OCI-LY7 (cell line): ENCODE data around the gene CD200. TPM values are rescaled to one million over a fixed set of nuclear protein-coding genes. Genes with fewer than 3 reads are reported as not detected.
A peak's percentile ranks its signal among the peaks of the same experiment; 100 is the strongest.

Source experiments
- BruUV-seq: library from RNA; stranded (reverse); fragments of 400-500 nt; replicated peaks from 2 replicates; lab custom pipeline; 2021; lab: Mats Ljungman, UMichigan
- CTCF ChIA-PET: fragments of 300-600 bp; sonication (Branson Sonifier 250); formaldehyde crosslinking; loops from one replicate; lab custom pipeline; 2022; ENCODE audit warnings: antibody characterized with exemption; ENCODE audit not compliant: unreplicated experiment; lab: Charles Lee
- POLR2A ChIA-PET: fragments of 300-600 bp; sonication (Branson Sonifier 250); formaldehyde crosslinking; loops from one replicate; lab custom pipeline; 2022; ENCODE audit warnings: antibody characterized with exemption; lab: Charles Lee
- DNase-seq: peaks from one replicate; pipeline ENCODE4 v3.0.0-alpha.2; 2015; ENCODE audit warnings: low spot score
- H2AFZ ChIP-seq: fragments of 200-600 bp; sonication (generic), shearing (Covaris generic); 2 replicates; pipeline ENCODE4 v1.6.1; 2014; ENCODE audit warnings: mild to moderate bottlenecking, antibody characterized with exemption, low read length, moderate library complexity
- H3K27ac ChIP-seq: fragments of 200-600 bp; sonication (generic); 2 replicates; pipeline ENCODE4 v1.5.1; 2014; ENCODE audit warnings: mixed run types, low read depth, mild to moderate bottlenecking, moderate library complexity, low read length, inconsistent platforms; ENCODE audit not compliant: poor library complexity, severe bottlenecking
- H3K36me3 ChIP-seq: fragments of 200-600 bp; sonication (generic); 2 replicates; pipeline ENCODE4 v1.6.1; 2014; ENCODE audit warnings: mild to moderate bottlenecking, antibody characterized with exemption, low read length, moderate library complexity, mixed read lengths; ENCODE audit not compliant: insufficient read depth
- H3K4me1 ChIP-seq: fragments of 200-600 bp; sonication (generic); 2 replicates; pipeline ENCODE4 v1.5.1; 2014; ENCODE audit warnings: mild to moderate bottlenecking, low read length; ENCODE audit not compliant: insufficient read depth, poor library complexity, severe bottlenecking
- H3K4me2 ChIP-seq: fragments of 200-600 bp; sonication (generic); 2 replicates; pipeline ENCODE4 v1.6.1; 2014; ENCODE audit warnings: mild to moderate bottlenecking, low read length
- H3K4me3 ChIP-seq: fragments of 200-600 bp; sonication (generic); 2 replicates; pipeline ENCODE4 v1.5.1; 2014; ENCODE audit warnings: mild to moderate bottlenecking, low read depth, low read length; ENCODE audit not compliant: poor library complexity, severe bottlenecking
- H3K79me2 ChIP-seq: fragments of 200-600 bp; sonication (generic); 2 replicates; pipeline ENCODE4 v1.6.1; 2016; ENCODE audit warnings: low read depth, mild to moderate bottlenecking, low read length, moderate library complexity, mixed read lengths; ENCODE audit not compliant: insufficient read depth
- H3K9me2 ChIP-seq: fragments of 200-600 bp; sonication (generic); 2 replicates; pipeline ENCODE4 v1.6.1; 2016; ENCODE audit warnings: mild to moderate bottlenecking, low read length, mixed read lengths; ENCODE audit not compliant: insufficient read depth
- H3K9me3 ChIP-seq: fragments of 200-600 bp; sonication (generic); 2 replicates; pipeline ENCODE4 v1.6.1; 2014; ENCODE audit warnings: mild to moderate bottlenecking, mixed run types, low read length, mixed read lengths
- H4K20me1 ChIP-seq: fragments of 200-600 bp; sonication (generic); 2 replicates; pipeline ENCODE4 v1.6.1; 2014; ENCODE audit warnings: mild to moderate bottlenecking, antibody characterized with exemption, low read length, moderate library complexity, mixed read lengths; ENCODE audit not compliant: insufficient read depth
- EZH2phosphoT487 ChIP-seq: fragments of 200-600 bp; sonication (generic); IDR thresholded peaks from 2 replicates; pipeline ENCODE4 v1.6.1; 2018; ENCODE audit warnings: low read depth, borderline replicate concordance, mild to moderate bottlenecking, mixed run types, antibody characterized with exemption, low read length, moderate library complexity, mixed read lengths
- intact Hi-C: fragments of 100-400 bp; cut with micrococcal nuclease; formaldehyde crosslinking; loops from one replicate; pipeline ENCODE4 v1.10.0; 2022; ENCODE audit not compliant: unreplicated experiment
- total RNA-seq, 2 experiments: library from RNA; depleted of rRNA in 1 of 2; stranded (reverse); fragments of >200 nt in 1 of 2; shearing (Covaris generic) in 1 of 2; gene quantifications; 2 replicates each; pipeline ENCODE4 v1.2.3, GENCODE V29; 2014 to 2022
- TF ChIP-seq, protein P1 (sequence below): fragments of 200-600 bp; sonication (generic); conservative IDR thresholded peaks from 2 replicates; pipeline ENCODE4 v1.5.1; 2014; ENCODE audit warnings: mild to moderate bottlenecking, antibody characterized with exemption, low read length, moderate library complexity, mixed read lengths

Gene CD200
- total RNA-seq, 2 experiments from 2014 or later, result not detected

DNA sequence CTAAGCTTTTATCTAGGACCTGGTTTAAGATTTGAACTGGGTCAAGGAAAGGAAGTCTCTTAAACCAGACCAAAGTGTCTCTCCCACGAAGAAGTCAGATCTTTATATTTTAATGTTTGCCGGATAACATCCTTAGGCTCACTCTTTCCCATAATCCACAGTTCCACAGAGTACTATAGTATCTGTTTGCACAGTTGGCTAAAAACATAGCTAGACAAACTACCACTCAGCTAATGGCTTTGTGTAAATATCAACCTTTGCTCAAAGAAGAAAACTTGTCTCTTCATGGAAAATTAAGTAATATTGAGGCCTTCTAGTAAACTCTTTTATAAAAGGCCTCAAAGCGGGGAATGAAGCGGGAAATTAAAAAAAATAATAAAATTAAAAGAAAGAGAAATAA is 25.4 kb upstream of the CD200 start:
- Histone ChIP-seq H3K4me3 (no peak overlapping the region), H3K79me2 (no peaks in the 10 kb centered on the region), H3K4me2 (no peak overlapping the region), H2AFZ (peak overlapping the region; percentile 60; the same call in 1 of the 2 replicates), H3K36me3 (peaks cover 2% of the 10 kb centered on the region; the same call in 1 of the 2 replicates), H3K4me1 (peaks cover 20% of the 10 kb centered on the region), H3K9me2 (no peaks in the 10 kb centered on the region), H3K9me3 (peaks cover 2% of the 10 kb centered on the region; the same call in 1 of the 2 replicates), H3K27ac (no peak overlapping the region), H4K20me1 (no peaks in the 10 kb centered on the region)
- POLR2A ChIA-PET, result interaction anchor here (0.5 to 1.2 kb wide), 4 partner anchors 14 to 1872 kb away, joined by 3 to 4 read pairs (median 3); no protein-coding TSS in a partner anchor
- CTCF ChIA-PET, result interaction anchor here (1.0 kb wide), 2 partner anchors 9 to 318 kb away, joined by 3 read pairs; no protein-coding TSS in a partner anchor
- no peak for DNase-seq
- intact Hi-C loops, result no loop called here
- BruUV-seq, result no TSS peak
- no peak for TF ChIP-seq EZH2phosphoT487
- TF ChIP-seq, protein P1, sequence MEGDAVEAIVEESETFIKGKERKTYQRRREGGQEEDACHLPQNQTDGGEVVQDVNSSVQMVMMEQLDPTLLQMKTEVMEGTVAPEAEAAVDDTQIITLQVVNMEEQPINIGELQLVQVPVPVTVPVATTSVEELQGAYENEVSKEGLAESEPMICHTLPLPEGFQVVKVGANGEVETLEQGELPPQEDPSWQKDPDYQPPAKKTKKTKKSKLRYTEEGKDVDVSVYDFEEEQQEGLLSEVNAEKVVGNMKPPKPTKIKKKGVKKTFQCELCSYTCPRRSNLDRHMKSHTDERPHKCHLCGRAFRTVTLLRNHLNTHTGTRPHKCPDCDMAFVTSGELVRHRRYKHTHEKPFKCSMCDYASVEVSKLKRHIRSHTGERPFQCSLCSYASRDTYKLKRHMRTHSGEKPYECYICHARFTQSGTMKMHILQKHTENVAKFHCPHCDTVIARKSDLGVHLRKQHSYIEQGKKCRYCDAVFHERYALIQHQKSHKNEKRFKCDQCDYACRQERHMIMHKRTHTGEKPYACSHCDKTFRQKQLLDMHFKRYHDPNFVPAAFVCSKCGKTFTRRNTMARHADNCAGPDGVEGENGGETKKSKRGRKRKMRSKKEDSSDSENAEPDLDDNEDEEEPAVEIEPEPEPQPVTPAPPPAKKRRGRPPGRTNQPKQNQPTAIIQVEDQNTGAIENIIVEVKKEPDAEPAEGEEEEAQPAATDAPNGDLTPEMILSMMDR, result no peak

DNA sequence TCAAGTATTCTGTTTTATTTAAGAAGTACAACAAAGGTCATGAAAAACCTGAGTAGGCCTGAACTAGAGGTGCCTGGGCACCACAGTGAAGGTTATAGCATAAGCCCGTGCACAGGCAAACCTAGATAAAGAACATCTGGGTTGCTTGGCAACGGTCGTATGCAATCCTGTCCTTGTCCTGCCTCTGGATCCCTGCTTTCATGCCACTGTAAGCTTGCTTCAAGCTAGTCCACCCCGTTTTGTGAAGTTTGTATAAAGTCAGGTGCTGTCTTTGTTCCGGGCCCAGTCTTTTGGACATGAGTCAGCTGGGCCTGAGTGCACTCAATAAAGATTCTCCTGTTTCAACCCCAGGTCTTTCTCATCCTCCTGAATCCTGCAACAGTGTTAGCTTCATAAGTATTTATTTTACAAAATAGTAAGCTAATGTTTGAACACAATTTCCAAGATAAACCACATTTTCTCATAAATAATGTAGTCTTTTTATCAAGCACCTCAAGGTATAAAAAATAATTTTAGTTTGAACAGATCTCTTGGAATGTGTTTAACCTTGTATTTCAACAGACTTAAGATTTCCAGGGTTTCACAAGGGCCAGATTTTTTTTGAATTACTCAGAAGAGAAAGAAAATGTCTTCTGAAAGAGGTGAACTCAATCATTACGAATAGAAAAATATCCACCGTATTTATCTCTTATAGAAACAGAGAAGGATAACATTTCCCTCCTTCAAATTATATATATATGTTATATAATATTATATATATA is 24.6 kb upstream of the CD200 start:
- ChIA-PET CTCF (interaction anchor here (1.0 kb wide), 1 partner anchor 9 kb away, joined by 3 read pairs; no protein-coding TSS in a partner anchor), POLR2A (interaction anchor here (0.5 to 1.2 kb wide), 4 partner anchors 8 to 170 kb away, joined by 3 to 4 read pairs (median 3); no protein-coding TSS in a partner anchor)
- Histone ChIP-seq H3K9me2 (no peaks in the 10 kb centered on the region), H3K9me3 (no peaks in the 10 kb centered on the region), H3K36me3 (no peaks in the 10 kb centered on the region), H3K79me2 (no peaks in the 10 kb centered on the region), H3K4me3 (no peak overlapping the region), H4K20me1 (no peaks in the 10 kb centered on the region), H3K27ac (no peak overlapping the region), H3K4me2 (no peak overlapping the region), H3K4me1 (peaks cover 12% of the 10 kb centered on the region), H2AFZ (peak overlapping the region; percentile 60; the same call in 1 of the 2 replicates)
- no TSS peak for BruUV-seq
- no peak for TF ChIP-seq EZH2phosphoT487
- TF ChIP-seq, protein P1, result no peak
- no peak for DNase-seq
- intact Hi-C loops, result no loop called here
